HG02840 (cell line): ENCODE measurements around the gene BICD1.

Source experiments
- ATAC-seq: cut with Tn5 transposase; IDR thresholded peaks from one replicate; pipeline ENCODE4 v1.9.1; 2021; ENCODE audit warnings: mild to moderate bottlenecking, moderate library complexity, moderate number of reproducible peaks; ENCODE audit not compliant: unreplicated experiment, low FRiP score

The BICD1 gene

GRCh38 chr12:32100888-32101287 is 5.8 kb upstream of the BICD1 start:
- ATAC-seq: no peak

GRCh38 chr12:32102234-32102633 is 4.4 kb upstream of the BICD1 start:
- ATAC-seq: no peak

GRCh38 chr12:32104572-32105355 is 1.9 kb upstream of the BICD1 start:
- ATAC-seq: no peak

- ATAC-seq: no peak
Observed at GRCh38 chr12:32105986-32106516, 596 bp upstream of the BICD1 start.

- peak; percentile 7 for ATAC-seq
Observed at GRCh38 chr12:32107359-32108267, 966 bp downstream of the BICD1 start.

- ATAC-seq: no peak
Observed at GRCh38 chr12:32108787-32109186, 2.1 kb downstream of the BICD1 start.

GRCh38 chr12:32110417-32110816 is 3.8 kb downstream of the BICD1 start:
- ATAC-seq: no peak

GRCh38 chr12:32110942-32111341 is 4.3 kb downstream of the BICD1 start:
- no peak for ATAC-seq

GRCh38 chr12:32115404-32116104 is 8.9 kb downstream of the BICD1 start:
- no peak for ATAC-seq

- no peak for ATAC-seq
Observed at GRCh38 chr12:32116897-32117296, 10.2 kb downstream of the BICD1 start.

GRCh38 chr12:32117316-32117715 is 10.7 kb downstream of the BICD1 start:
- no peak for ATAC-seq

GRCh38 chr12:32118806-32119205 is 12.2 kb downstream of the BICD1 start:
- ATAC-seq: no peak

GRCh38 chr12:32120419-32120818 is 13.8 kb downstream of the BICD1 start:
- peak; percentile 66 for ATAC-seq

- ATAC-seq: no peak
Observed at GRCh38 chr12:32124637-32125036, 18.0 kb downstream of the BICD1 start.

GRCh38 chr12:32125455-32126084 is 18.9 kb downstream of the BICD1 start:
- no peak for ATAC-seq

GRCh38 chr12:32126720-32127119 is 20.1 kb downstream of the BICD1 start:
- ATAC-seq: no peak

- no peak for ATAC-seq
Observed at GRCh38 chr12:32131666-32132065, 25.0 kb downstream of the BICD1 start.

- ATAC-seq: peak; percentile 47
Observed at GRCh38 chr12:32134101-32134888, 27.6 kb downstream of the BICD1 start.

- no peak for ATAC-seq
Observed at GRCh38 chr12:32135967-32136366, 29.3 kb downstream of the BICD1 start.
